KMS-11 (cell line): ENCODE results near the gene GDF10.

Experiments
- H2AFZ ChIP-seq: fragments of 200-600 bp; sonication (generic); 2 replicates; pipeline ENCODE4 v1.6.1; 2016; ENCODE audit warnings: antibody characterized with exemption, mixed run types, low read depth
- H3K27ac ChIP-seq: fragments of 200-600 bp; sonication (generic); 2 replicates; pipeline ENCODE4 v1.6.1; 2016; ENCODE audit warnings: mild to moderate bottlenecking, mixed run types
- H3K27me3 ChIP-seq: fragments of 200-600 bp; sonication (generic); 2 replicates; pipeline ENCODE4 v1.6.1; 2017; ENCODE audit warnings: mild to moderate bottlenecking, low read depth, mixed run types, moderate library complexity; ENCODE audit not compliant: insufficient read depth
- H3K36me3 ChIP-seq: fragments of 200-600 bp; sonication (generic); 2 replicates; pipeline ENCODE4 v1.6.1; 2017; ENCODE audit warnings: mild to moderate bottlenecking, mixed run types; ENCODE audit not compliant: insufficient read depth
- H3K4me1 ChIP-seq: fragments of 200-600 bp; sonication (generic); 2 replicates; pipeline ENCODE4 v1.6.1; 2016; ENCODE audit warnings: mild to moderate bottlenecking, low read depth, mixed run types; ENCODE audit not compliant: poor library complexity, severe bottlenecking
- H3K4me2 ChIP-seq: fragments of 200-600 bp; sonication (generic); 2 replicates; pipeline ENCODE4 v1.7.0; 2016; ENCODE audit warnings: mild to moderate bottlenecking, mixed run types
- H3K4me3 ChIP-seq: fragments of 200-600 bp; sonication (generic); IDR thresholded peaks from 2 replicates; pipeline ENCODE4 v1.6.1; 2017; ENCODE audit warnings: low read depth, low read length, mixed read lengths; ENCODE audit not compliant: insufficient read depth
- H3K79me2 ChIP-seq: fragments of 200-600 bp; sonication (generic); 2 replicates; pipeline ENCODE4 v1.6.1; 2016; ENCODE audit warnings: low read depth, mixed run types; ENCODE audit not compliant: insufficient read depth
- H3K9ac ChIP-seq: fragments of 200-600 bp; sonication (generic); 2 replicates; pipeline ENCODE4 v1.6.1; 2016; ENCODE audit warnings: mild to moderate bottlenecking, mixed run types
- H4K20me1 ChIP-seq: fragments of 200-600 bp; sonication (generic); 2 replicates; pipeline ENCODE4 v1.6.1; 2016; ENCODE audit warnings: mild to moderate bottlenecking, mixed run types; ENCODE audit not compliant: insufficient read depth
- CTCF ChIP-seq: fragments of 200-600 bp; sonication (generic); conservative IDR thresholded peaks from 2 replicates; pipeline ENCODE4 v1.6.1; 2017; ENCODE audit warnings: low read depth, mild to moderate bottlenecking, antibody characterized with exemption, low read length, moderate library complexity, mixed read lengths

The GDF10 gene

GRCh38 chr10:47358457-47358856, 58.5 kb downstream of the GDF10 start:
- no peaks in the 10 kb centered on the region for H3K79me2 ChIP-seq
- H3K27ac ChIP-seq: no peak overlapping the region

DNA sequence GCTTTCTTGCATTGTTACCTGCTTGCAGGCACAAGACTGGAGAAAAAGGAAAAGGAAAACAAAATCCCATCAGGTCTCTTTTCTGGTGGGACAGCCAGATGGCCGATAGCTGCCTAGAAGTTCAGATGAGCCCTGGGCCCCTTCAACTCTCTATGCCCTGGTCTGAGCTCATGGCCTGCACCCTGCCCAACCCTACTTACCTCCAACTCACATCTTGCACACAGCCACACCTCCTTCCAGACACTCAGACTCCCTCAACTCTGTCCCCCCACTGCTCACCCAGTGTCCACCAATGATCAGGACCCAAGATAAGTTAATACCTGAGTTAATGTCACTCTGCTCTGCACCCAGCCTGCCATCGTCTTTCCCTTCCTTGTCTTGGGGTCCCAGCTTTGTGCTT, 59.1 kb downstream of the GDF10 start:
- no peaks in the 10 kb centered on the region for H3K79me2 ChIP-seq
- H4K20me1 ChIP-seq: no peaks in the 10 kb centered on the region
- no peak overlapping the region for H3K4me2 ChIP-seq
- H2AFZ ChIP-seq: no peak overlapping the region
- H3K4me1 ChIP-seq: no peaks in the 10 kb centered on the region
- H3K27ac ChIP-seq: no peak overlapping the region
- H3K36me3 ChIP-seq: no peaks in the 10 kb centered on the region
- no peak overlapping the region for H3K4me3 ChIP-seq
- H3K27me3 ChIP-seq: no peaks in the 10 kb centered on the region
- TF ChIP-seq CTCF: no peak
- H3K9ac ChIP-seq: no peak overlapping the region

More at GRCh38 chr10:47358457-47358856, 58.5 kb downstream of the GDF10 start:
- Histone ChIP-seq H3K4me3 (no peak overlapping the region), H3K9ac (no peak overlapping the region), H3K36me3 (no peaks in the 10 kb centered on the region), H2AFZ (no peak overlapping the region), H3K4me1 (no peaks in the 10 kb centered on the region), H3K4me2 (no peak overlapping the region), H4K20me1 (no peaks in the 10 kb centered on the region), H3K27me3 (no peaks in the 10 kb centered on the region)
- no peak for TF ChIP-seq CTCF

DNA sequence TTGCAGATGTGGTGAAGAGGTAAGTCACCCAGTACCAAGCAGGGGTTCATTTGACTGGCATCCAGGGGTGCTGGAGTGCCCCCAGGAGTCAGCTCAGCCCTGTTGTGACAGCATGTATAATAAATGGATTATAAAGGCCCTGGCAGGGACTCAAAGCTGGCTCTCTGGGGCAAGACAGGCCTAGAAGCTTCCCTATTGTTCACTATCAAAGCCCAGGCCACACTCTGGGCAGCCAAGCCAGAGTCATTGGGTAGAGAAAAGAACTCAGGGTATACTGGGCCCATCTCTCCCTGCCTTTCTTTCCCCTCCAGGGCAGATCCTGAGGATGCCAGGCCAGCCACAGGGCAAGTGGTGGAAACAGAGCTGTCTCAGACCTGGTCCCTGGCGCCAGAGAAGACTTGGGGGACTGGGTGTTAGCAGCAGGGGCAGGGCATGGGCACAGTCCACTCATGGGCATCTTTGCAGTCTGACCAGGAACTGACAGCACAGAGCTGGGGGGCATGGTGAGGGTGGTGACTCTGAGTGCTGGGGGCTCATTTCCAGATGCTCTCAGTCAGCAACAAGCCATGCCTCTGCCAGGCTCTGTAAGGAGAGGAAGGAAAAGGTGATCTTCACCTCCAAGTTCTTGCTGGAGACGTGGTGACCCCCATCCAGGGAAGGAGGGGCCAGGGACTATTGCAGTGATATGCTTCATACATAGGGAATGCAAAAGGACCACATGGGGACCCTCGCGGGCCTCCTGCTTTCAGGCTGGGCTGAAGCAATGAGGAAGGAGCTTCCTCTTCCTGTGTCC, 59.8 kb downstream of the GDF10 start:
- H3K79me2 ChIP-seq: no peaks in the 10 kb centered on the region
- no peak overlapping the region for H3K4me3 ChIP-seq
- H2AFZ ChIP-seq: no peak overlapping the region
- H3K4me1 ChIP-seq: no peaks in the 10 kb centered on the region
- H3K4me2 ChIP-seq: no peak overlapping the region
- no peak for TF ChIP-seq CTCF
- no peak overlapping the region for H3K9ac ChIP-seq
- H3K27me3 ChIP-seq: no peaks in the 10 kb centered on the region
- H3K27ac ChIP-seq: no peak overlapping the region
- no peaks in the 10 kb centered on the region for H4K20me1 ChIP-seq
- H3K36me3 ChIP-seq: no peaks in the 10 kb centered on the region

DNA sequence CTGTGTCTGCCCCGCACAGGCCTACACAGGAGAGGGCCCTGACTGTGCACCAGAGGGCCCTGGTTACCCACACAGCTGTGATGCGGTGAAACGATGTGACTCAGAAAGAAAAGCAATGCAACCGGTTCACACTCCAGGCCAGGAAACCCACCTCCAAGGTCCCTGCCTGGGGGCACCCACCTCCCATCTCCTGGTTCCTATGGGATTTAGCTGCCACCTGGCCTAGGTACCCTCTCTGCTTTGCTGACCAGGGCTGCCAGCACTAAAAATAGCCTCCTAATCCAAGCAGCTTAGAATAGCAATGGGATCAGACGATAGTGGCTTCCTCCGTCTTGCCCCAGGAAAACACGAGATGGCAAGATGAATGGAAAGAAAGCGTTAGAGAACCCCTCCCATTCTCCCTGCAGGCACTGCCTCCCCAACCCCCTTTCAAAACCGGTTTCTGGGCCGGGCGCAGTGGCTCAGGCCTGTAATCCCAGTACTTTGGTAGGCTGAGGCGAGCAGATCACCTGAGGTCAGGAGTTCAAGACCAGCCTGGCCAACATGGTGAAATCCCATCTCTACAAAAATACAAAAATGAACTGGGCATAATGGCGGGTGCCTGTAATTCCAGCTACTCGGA, 60.5 kb downstream of the GDF10 start:
- no peaks in the 10 kb centered on the region for H3K36me3 ChIP-seq
- no peak overlapping the region for H3K9ac ChIP-seq
- no peak overlapping the region for H3K4me3 ChIP-seq
- no peak overlapping the region for H2AFZ ChIP-seq
- no peaks in the 10 kb centered on the region for H4K20me1 ChIP-seq
- no peak for TF ChIP-seq CTCF
- no peak overlapping the region for H3K27ac ChIP-seq
- no peaks in the 10 kb centered on the region for H3K27me3 ChIP-seq
- no peaks in the 10 kb centered on the region for H3K4me1 ChIP-seq
- H3K79me2 ChIP-seq: no peaks in the 10 kb centered on the region
- no peak overlapping the region for H3K4me2 ChIP-seq
